HepG2 (cell line): ENCODE measurements around the gene ARHGDIA. TPM values are rescaled to one million over a fixed set of nuclear protein-coding genes. Genes with fewer than 3 reads are reported as not detected.

Source experiments
- CAMTA2 ChIP-seq: sonication (generic); formaldehyde crosslinking; IDR thresholded peaks from 2 replicates; pipeline ENCODE4 v1.4.0; 2020; ENCODE audit warnings: mild to moderate bottlenecking, missing genetic modification reagents, borderline replicate concordance
- CBX2 ChIP-seq, 2 experiments: fragments of 200-600 bp in 1 of 2; sonication (generic); formaldehyde crosslinking in 1 of 2; IDR thresholded peaks; 2 replicates each; pipeline versions ENCODE4 v1.7.0 to v1.8.1; 2018 to 2022; ENCODE audit warnings: low read depth in 2 of 2, low read length in 1 of 2, mild to moderate bottlenecking in 1 of 2, missing genetic modification reagents in 1 of 2
- CSRNP2 ChIP-seq: sonication (generic); formaldehyde crosslinking; conservative IDR thresholded peaks from 2 replicates; pipeline ENCODE4 v1.8.0; 2022; ENCODE audit warnings: low read depth, missing genetic modification reagents
- EEA1 ChIP-seq: sonication (generic); formaldehyde crosslinking; IDR thresholded peaks from 2 replicates; pipeline ENCODE4 v1.5.1; 2020; ENCODE audit warnings: mild to moderate bottlenecking, missing genetic modification reagents, borderline replicate concordance
- KLF9 ChIP-seq: IDR thresholded peaks from 2 replicates; pipeline ENCODE4 v1.6.1; 2016; ENCODE audit warnings: low read depth
- MAZ ChIP-seq, 2 experiments: sonication (generic) in 1 of 2; formaldehyde crosslinking in 1 of 2; IDR thresholded peaks; 2 replicates each; pipeline versions ENCODE4 v1.5.0 to v1.6.1; 2012 to 2020; ENCODE audit warnings: low read depth in 2 of 2, mild to moderate bottlenecking in 2 of 2, borderline replicate concordance in 1 of 2, improper control_type of control experiment in 1 of 2, low read length in 1 of 2, missing genetic modification reagents in 1 of 2, moderate library complexity in 1 of 2
- MBNL3 ChIP-seq: fragments of 250-450 bp; sonication (Bioruptor Pico); conservative IDR thresholded peaks from 2 replicates; pipeline ENCODE4 v1.8.0; 2022; ENCODE audit warnings: mild to moderate bottlenecking, inconsistent platforms
- MEF2D ChIP-seq: sonication (generic); formaldehyde crosslinking; IDR thresholded peaks from 2 replicates; pipeline ENCODE4 v1.5.1; 2020; ENCODE audit warnings: mild to moderate bottlenecking, missing genetic modification reagents
- PBX2 ChIP-seq: IDR thresholded peaks from 2 replicates; pipeline ENCODE4 v1.6.1; 2016; ENCODE audit warnings: control low read depth
- PTBP1 ChIP-seq: fragments of 200-400 bp; formaldehyde crosslinking; IDR thresholded peaks from 2 replicates; pipeline ENCODE4 v1.6.1; 2018; ENCODE audit warnings: low read length, low read depth; ENCODE audit not compliant: poor library complexity, severe bottlenecking
- RFXAP ChIP-seq: sonication (generic); formaldehyde crosslinking; IDR thresholded peaks from 2 replicates; pipeline ENCODE4 v1.4.0; 2020; ENCODE audit warnings: missing genetic modification reagents, borderline replicate concordance
- TRIM22 ChIP-seq: fragments of 450-650 bp; IDR thresholded peaks from 2 replicates; pipeline ENCODE4 v1.6.1; 2017
- ZBTB8A ChIP-seq: sonication (generic); formaldehyde crosslinking; IDR thresholded peaks from 2 replicates; pipeline ENCODE4 v1.4.0; 2020; ENCODE audit warnings: mild to moderate bottlenecking, low read depth, missing genetic modification reagents, borderline replicate concordance
- ZNF432 ChIP-seq: sonication (generic); formaldehyde crosslinking; IDR thresholded peaks from 2 replicates; pipeline ENCODE4 v1.5.0; 2020; ENCODE audit warnings: missing genetic modification reagents, mild to moderate bottlenecking, borderline replicate concordance
- ZNF644 ChIP-seq: IDR thresholded peaks from 2 replicates; pipeline ENCODE4 v1.6.1; 2016; ENCODE audit warnings: low read depth
- polyA plus RNA-seq, 8 experiments: library from polyadenylated mRNA; depleted of rRNA in 3 of 8; stranded (reverse) in 7 of 8; unstranded in 1 of 8; fragments of >200 nt; fragmentation: Illumina TruSeq in 4 of 8; extraction: Trizol in 4 of 8; gene quantifications; 2 replicates each; pipeline versions ENCODE4 v1.2.1 to v1.2.3, GENCODE V29; 2011 to 2016; ENCODE audit warnings: low read depth in 4 of 8, missing spikeins in 1 of 8, mixed read lengths in 1 of 8; ENCODE audit not compliant: insufficient read depth in 1 of 8
- total RNA-seq, 5 experiments: library from RNA; depleted of rRNA; stranded (reverse); fragments of >200 nt; fragmentation: Illumina TruSeq; extraction: Trizol; gene quantifications; 2 replicates each; pipeline ENCODE4 v1.2.3, GENCODE V29; 2016; ENCODE audit warnings: low read depth in 1 of 5
- TF ChIP-seq, protein P1 (sequence below): sonication (generic); formaldehyde crosslinking; IDR thresholded peaks from 2 replicates; pipeline ENCODE4 v1.4.0; 2020; ENCODE audit warnings: missing genetic modification reagents
- TF ChIP-seq, protein P2 (sequence below): sonication (generic); formaldehyde crosslinking; IDR thresholded peaks from 2 replicates; pipeline ENCODE4 v1.8.0; 2022; ENCODE audit warnings: missing genetic modification reagents, mild to moderate bottlenecking, inconsistent platforms, borderline replicate concordance
- TF ChIP-seq, protein P3 (sequence below): sonication (generic); formaldehyde crosslinking; IDR thresholded peaks from 2 replicates; pipeline ENCODE4 v1.4.0; 2020; ENCODE audit warnings: mild to moderate bottlenecking, missing genetic modification reagents

Gene ARHGDIA
- total and polyA plus RNA-seq, 2 of the 13 experiments (the other 11 are each of a cell fraction or from before 2014, with no cell fraction given) = 40.0 to 64.0 TPM

DNA sequence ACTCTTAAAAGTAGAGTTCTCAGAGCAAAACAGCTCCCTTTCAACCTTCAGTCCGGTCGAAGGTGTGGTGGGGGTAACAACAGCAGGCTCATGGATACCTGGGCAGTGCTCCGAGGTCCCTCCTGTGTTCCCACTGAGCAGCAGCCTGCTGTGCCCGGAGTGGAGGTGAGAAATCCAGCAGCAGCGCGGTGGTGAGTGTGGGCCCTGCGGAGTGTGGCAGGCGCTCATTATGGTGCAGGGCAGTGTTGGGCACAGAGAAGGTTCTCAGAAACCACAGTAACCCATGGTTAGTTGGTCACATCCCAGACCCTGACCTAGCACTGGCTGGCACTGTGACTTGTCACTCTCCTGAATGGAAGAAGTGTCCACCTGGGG is 5.8 kb downstream of the ARHGDIA start (continued):
- TF ChIP-seq MAZ (IDR thresholded peaks at IDR 0.05; ENCODE audit: borderline replicate concordance, low read depth, low read length) (no peak), MAZ (CRISPR knock-in tag; IDR thresholded peaks at IDR 0.05; ENCODE audit: low read depth) (no peak), ZNF644 (no peak), CBX2 (IDR thresholded peaks at IDR 0.05; ENCODE audit: low read depth, low read length) (no peak), CBX2 (CRISPR knock-in tag; IDR thresholded peaks at IDR 0.05; ENCODE audit: low read depth) (no peak), MEF2D (no peak), EEA1 (CRISPR knock-in tag) (no peak), CSRNP2 (CRISPR knock-in tag) (no peak), PTBP1 (peak; percentile 43), KLF9 (CRISPR knock-in tag) (no peak), ZNF432 (no peak), MBNL3 (CRISPR knock-in tag) (no peak), RFXAP (CRISPR knock-in tag) (no peak), PBX2 (CRISPR knock-in tag) (no peak), CAMTA2 (CRISPR knock-in tag) (no peak), ZBTB8A (CRISPR knock-in tag) (no peak), TRIM22 (no peak)
- TF ChIP-seq, protein P1, sequence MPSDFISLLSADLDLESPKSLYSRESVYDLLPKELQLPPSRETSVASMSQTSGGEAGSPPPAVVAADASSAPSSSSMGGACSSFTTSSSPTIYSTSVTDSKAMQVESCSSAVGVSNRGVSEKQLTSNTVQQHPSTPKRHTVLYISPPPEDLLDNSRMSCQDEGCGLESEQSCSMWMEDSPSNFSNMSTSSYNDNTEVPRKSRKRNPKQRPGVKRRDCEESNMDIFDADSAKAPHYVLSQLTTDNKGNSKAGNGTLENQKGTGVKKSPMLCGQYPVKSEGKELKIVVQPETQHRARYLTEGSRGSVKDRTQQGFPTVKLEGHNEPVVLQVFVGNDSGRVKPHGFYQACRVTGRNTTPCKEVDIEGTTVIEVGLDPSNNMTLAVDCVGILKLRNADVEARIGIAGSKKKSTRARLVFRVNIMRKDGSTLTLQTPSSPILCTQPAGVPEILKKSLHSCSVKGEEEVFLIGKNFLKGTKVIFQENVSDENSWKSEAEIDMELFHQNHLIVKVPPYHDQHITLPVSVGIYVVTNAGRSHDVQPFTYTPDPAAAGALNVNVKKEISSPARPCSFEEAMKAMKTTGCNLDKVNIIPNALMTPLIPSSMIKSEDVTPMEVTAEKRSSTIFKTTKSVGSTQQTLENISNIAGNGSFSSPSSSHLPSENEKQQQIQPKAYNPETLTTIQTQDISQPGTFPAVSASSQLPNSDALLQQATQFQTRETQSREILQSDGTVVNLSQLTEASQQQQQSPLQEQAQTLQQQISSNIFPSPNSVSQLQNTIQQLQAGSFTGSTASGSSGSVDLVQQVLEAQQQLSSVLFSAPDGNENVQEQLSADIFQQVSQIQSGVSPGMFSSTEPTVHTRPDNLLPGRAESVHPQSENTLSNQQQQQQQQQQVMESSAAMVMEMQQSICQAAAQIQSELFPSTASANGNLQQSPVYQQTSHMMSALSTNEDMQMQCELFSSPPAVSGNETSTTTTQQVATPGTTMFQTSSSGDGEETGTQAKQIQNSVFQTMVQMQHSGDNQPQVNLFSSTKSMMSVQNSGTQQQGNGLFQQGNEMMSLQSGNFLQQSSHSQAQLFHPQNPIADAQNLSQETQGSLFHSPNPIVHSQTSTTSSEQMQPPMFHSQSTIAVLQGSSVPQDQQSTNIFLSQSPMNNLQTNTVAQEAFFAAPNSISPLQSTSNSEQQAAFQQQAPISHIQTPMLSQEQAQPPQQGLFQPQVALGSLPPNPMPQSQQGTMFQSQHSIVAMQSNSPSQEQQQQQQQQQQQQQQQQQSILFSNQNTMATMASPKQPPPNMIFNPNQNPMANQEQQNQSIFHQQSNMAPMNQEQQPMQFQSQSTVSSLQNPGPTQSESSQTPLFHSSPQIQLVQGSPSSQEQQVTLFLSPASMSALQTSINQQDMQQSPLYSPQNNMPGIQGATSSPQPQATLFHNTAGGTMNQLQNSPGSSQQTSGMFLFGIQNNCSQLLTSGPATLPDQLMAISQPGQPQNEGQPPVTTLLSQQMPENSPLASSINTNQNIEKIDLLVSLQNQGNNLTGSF (CRISPR knock-in tag) = no peak
- TF ChIP-seq, protein P2, sequence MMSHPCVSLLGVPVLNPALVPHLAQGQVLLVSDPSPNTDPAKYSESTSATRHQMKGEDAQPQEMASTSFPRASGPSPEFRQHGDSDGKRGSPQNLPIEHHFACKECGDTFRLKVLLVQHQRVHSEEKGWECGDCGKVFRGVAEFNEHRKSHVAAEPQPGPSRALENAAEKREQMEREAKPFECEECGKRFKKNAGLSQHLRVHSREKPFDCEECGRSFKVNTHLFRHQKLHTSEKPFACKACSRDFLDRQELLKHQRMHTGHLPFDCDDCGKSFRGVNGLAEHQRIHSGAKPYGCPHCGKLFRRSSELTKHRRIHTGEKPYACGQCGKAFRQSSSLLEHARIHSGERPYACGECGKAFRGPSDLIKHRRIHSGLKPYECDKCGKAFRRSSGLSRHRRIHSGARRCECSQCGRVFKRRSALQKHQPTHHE (CRISPR knock-in tag) = no peak
- TF ChIP-seq, protein P3, sequence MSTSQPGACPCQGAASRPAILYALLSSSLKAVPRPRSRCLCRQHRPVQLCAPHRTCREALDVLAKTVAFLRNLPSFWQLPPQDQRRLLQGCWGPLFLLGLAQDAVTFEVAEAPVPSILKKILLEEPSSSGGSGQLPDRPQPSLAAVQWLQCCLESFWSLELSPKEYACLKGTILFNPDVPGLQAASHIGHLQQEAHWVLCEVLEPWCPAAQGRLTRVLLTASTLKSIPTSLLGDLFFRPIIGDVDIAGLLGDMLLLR (CRISPR knock-in tag) = no peak
